Measurements from ENCODE around the gene APBA1. TPM values are rescaled to one million over a fixed set of nuclear protein-coding genes. Genes with fewer than 3 reads are reported as not detected.

Gene APBA1
- total and polyA plus RNA-seq, 3 experiments from 2014 or later: 0.09 to 0.13 TPM; not detected in 1

DNA sequence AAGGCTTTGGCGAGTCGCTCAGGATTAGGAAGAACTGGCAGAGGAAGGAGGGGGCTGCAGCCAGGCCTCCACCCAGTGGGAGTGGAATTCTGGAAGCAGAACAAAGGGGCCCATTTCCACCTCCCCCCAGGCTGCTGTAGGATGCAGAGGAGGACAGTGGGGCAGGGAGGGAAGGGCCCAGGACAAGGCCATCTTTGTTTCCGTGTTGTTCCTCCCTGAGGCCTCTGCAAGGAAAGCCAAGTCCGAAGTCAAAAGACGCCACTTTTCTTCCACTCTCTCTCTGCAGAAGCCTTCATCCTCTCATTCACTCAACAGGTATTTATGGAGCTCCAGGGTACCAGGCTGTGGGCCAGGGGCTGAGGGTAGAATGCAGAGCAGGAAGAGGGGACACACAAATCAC, 276.5 kb downstream of the APBA1 start:
- Mint-ChIP-seq H3K36me3 (no peaks in the 10 kb centered on the region), H3K4me1 (no peaks in the 10 kb centered on the region), H3K27ac (no peak overlapping the region), H3K9me3 (peaks cover 0 to 4% (median 0%) of the 10 kb centered on the region in 5 donors), H3K27me3 (peaks cover 3 to 7% of the 10 kb centered on the region in 2 donors), H3K4me3 (no peak overlapping the region)
- H3K27me3 ChIP-seq (ENCODE audit: insufficient read depth, low read length, poor library complexity, severe bottlenecking): no peaks in the 10 kb centered on the region
- H3K4me1 ChIP-seq (ENCODE audit: insufficient read depth, low read length): no peaks in the 10 kb centered on the region
- H3K9me3 ChIP-seq (ENCODE audit: low read length): no peaks in the 10 kb centered on the region
- no peaks in the 10 kb centered on the region for H3K36me3 ChIP-seq (ENCODE audit: insufficient read depth, low read length)
- ChIA-PET CTCF (no interaction called here), POLR2A (no interaction called here)
- no peak overlapping the region for H3K27ac ChIP-seq (ENCODE audit: low read depth, low read length)
- DNase-seq: no peak
- H3K4me3 ChIP-seq (ENCODE audit: low read length): no peak overlapping the region

DNA sequence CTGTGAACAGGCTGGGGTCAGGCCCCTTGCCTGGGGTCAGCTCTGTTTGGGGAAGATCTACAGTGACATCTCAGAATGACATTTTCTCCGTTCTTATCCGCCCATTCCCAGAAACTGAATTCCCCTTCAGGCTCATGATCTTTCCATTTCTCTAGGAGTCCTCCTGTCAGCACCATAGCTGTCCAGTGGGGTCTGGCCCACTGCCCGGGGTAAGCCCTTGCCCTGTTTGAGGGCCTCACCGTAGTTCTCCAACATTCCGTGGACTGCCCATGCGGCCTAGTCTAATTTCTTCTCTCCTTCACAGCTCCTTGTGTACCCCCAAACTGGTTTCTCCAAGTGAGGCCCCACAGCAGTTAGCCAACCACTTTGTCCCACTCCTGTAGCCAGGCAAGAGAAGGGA, 278.7 kb downstream of the APBA1 start:
- Mint-ChIP-seq H3K4me3 (peak overlapping the region in 1 of 7 donors; percentile 32), H3K9me3 (peaks cover 0 to 4% (median 0%) of the 10 kb centered on the region in 5 donors), H3K27me3 (peaks cover 3 to 7% of the 10 kb centered on the region in 2 donors), H3K4me1 (no peaks in the 10 kb centered on the region), H3K36me3 (no peaks in the 10 kb centered on the region), H3K27ac (no peak overlapping the region)
- H3K27ac ChIP-seq (ENCODE audit: low read depth, low read length): no peak overlapping the region
- H3K4me1 ChIP-seq (ENCODE audit: insufficient read depth, low read length): no peaks in the 10 kb centered on the region
- H3K4me3 ChIP-seq (ENCODE audit: low read length): no peak overlapping the region
- CTCF ChIA-PET: no interaction called here
- DNase-seq: no peak
- H3K36me3 ChIP-seq (ENCODE audit: insufficient read depth, low read length): no peaks in the 10 kb centered on the region
- POLR2A ChIA-PET: no interaction called here
- H3K9me3 ChIP-seq (ENCODE audit: low read length): no peaks in the 10 kb centered on the region
- no peaks in the 10 kb centered on the region for H3K27me3 ChIP-seq (ENCODE audit: insufficient read depth, low read length, poor library complexity, severe bottlenecking)

DNA sequence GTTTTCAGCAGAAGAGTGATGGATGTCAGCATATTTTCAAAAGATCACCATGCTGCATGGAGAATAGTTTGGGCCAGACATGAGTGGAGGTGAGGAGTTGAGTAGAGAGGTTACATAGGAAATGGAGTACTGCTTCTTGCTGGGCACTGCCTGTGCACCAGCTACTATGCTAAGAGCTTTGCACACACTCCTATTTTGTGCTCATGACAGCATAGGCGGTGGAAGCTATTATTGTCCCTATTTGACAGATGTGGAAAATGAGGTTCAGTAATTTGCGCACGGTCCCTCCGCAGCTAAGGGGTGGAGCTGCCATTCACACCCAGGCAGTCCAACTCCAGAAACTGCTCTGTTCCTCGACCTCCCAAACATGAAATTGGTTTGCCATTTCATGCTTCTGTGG, 279.3 kb downstream of the APBA1 start:
- Mint-ChIP-seq H3K9me3 (peaks cover 0 to 4% (median 0%) of the 10 kb centered on the region in 5 donors), H3K4me1 (no peaks in the 10 kb centered on the region), H3K27me3 (peaks cover 3 to 7% of the 10 kb centered on the region in 2 donors), H3K27ac (no peak overlapping the region), H3K4me3 (no peak overlapping the region), H3K36me3 (no peaks in the 10 kb centered on the region)
- H3K27ac ChIP-seq (ENCODE audit: low read depth, low read length): no peak overlapping the region
- H3K4me3 ChIP-seq (ENCODE audit: low read length): no peak overlapping the region
- no peak for DNase-seq
- no peaks in the 10 kb centered on the region for H3K36me3 ChIP-seq (ENCODE audit: insufficient read depth, low read length)
- no peaks in the 10 kb centered on the region for H3K9me3 ChIP-seq (ENCODE audit: low read length)
- ChIA-PET CTCF (no interaction called here), POLR2A (no interaction called here)
- no peaks in the 10 kb centered on the region for H3K27me3 ChIP-seq (ENCODE audit: insufficient read depth, low read length, poor library complexity, severe bottlenecking)
- no peaks in the 10 kb centered on the region for H3K4me1 ChIP-seq (ENCODE audit: insufficient read depth, low read length)

DNA sequence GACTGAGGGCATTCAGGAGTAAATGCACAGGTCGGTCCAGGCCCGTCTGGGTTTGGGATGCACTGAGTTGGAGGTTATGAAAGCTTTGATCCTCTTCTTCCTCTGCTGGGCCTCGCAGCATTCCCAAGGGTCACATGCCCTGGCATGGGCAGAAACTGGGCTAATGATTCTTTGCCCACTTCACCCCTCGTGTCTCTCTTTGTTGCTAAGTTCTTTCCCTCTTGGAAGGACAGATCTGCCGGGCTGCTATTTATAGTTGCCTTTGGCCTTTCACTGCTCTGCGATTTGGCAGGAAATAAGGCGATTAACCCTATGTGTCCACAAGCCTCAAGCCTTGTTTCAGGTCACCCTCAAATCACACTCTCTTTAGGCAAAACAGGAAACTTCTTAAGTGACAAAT, 280.2 kb downstream of the APBA1 start:
- CTCF ChIA-PET: no interaction called here
- no peak for DNase-seq
- Histone ChIP-seq H3K27me3 (ENCODE audit: insufficient read depth, low read length, poor library complexity, severe bottlenecking) (no peaks in the 10 kb centered on the region), H3K4me1 (ENCODE audit: insufficient read depth, low read length) (no peaks in the 10 kb centered on the region), H3K4me3 (ENCODE audit: low read length) (no peak overlapping the region), H3K9me3 (ENCODE audit: low read length) (no peaks in the 10 kb centered on the region), H3K36me3 (ENCODE audit: insufficient read depth, low read length) (no peaks in the 10 kb centered on the region), H3K27ac (ENCODE audit: low read depth, low read length) (no peak overlapping the region)
- Mint-ChIP-seq H3K36me3 (no peaks in the 10 kb centered on the region), H3K9me3 (peaks cover 0 to 2% (median 0%) of the 10 kb centered on the region in 5 donors), H3K4me1 (no peaks in the 10 kb centered on the region), H3K4me3 (no peak overlapping the region), H3K27me3 (peaks cover 3 to 7% of the 10 kb centered on the region in 2 donors), H3K27ac (no peak overlapping the region)
- POLR2A ChIA-PET: no interaction called here

DNA sequence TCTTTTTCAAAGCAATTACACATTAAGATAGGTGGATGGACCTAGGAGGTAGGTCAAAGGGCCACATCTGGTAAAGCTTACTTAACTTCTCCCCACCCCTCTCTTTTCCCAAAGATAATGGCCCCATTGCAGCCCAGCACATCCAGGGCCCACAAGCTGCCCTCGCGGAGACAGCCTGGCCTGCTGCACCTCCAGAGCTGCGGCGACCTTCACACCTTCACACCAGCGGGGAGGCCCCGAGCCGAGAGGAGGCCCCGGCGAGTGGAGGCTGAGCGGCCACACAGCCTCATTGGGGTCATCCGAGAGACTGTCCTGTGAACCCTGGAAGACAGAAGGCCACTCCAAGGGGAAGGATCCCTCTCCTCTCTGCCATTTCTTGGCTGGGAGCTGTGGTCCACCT, 280.7 kb downstream of the APBA1 start:
- Mint-ChIP-seq H3K27me3 (peaks cover 3 to 7% of the 10 kb centered on the region in 2 donors), H3K4me1 (no peaks in the 10 kb centered on the region), H3K36me3 (no peaks in the 10 kb centered on the region), H3K4me3 (no peak overlapping the region), H3K9me3 (peaks cover 0 to 2% (median 0%) of the 10 kb centered on the region in 5 donors), H3K27ac (no peak overlapping the region)
- Histone ChIP-seq H3K4me3 (ENCODE audit: low read length) (no peak overlapping the region), H3K36me3 (ENCODE audit: insufficient read depth, low read length) (no peaks in the 10 kb centered on the region), H3K4me1 (ENCODE audit: insufficient read depth, low read length) (no peaks in the 10 kb centered on the region), H3K27me3 (ENCODE audit: insufficient read depth, low read length, poor library complexity, severe bottlenecking) (no peaks in the 10 kb centered on the region), H3K27ac (ENCODE audit: low read depth, low read length) (no peak overlapping the region), H3K9me3 (ENCODE audit: low read length) (no peaks in the 10 kb centered on the region)
- POLR2A ChIA-PET: no interaction called here
- DNase-seq: no peak
- CTCF ChIA-PET: no interaction called here

DNA sequence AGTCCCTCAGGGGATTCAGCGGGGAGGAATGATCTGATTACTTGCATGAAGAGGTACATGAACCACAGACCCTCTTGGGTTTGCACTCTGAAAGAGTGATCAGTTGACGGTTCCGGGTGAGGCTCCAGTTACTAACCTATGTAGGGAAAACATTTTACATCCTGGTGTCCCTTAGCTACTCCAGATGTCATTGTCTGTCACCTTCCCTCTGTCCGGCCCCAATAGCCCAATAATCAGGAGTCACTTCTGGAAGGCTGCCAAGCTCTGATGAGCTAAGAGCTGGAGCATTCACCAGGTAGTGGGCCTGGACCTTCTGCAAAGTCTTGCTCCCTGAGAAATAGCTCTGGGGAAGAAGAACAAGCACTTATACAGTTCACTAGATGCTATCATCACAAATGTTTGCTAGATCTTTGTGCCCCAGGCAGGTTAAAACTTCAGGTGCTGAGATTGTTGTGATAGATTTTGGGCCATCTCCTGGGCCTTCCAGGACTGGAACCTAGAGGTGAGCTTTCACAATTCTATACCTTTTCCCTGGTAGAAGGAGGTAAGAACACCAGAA, 282.7 kb downstream of the APBA1 start:
- H3K36me3 ChIP-seq (ENCODE audit: insufficient read depth, low read length): no peaks in the 10 kb centered on the region
- no peak overlapping the region for H3K4me3 Mint-ChIP-seq
- H3K27ac ChIP-seq (ENCODE audit: low read depth, low read length): no peak overlapping the region
- DNase-seq: no peak
- peaks cover 3 to 7% of the 10 kb centered on the region in 2 donors for H3K27me3 Mint-ChIP-seq
- H3K9me3 Mint-ChIP-seq: peaks cover 0 to 2% (median 0%) of the 10 kb centered on the region in 5 donors
- no peaks in the 10 kb centered on the region for H3K36me3 Mint-ChIP-seq
- CTCF ChIA-PET: no interaction called here
- no peaks in the 10 kb centered on the region for H3K4me1 Mint-ChIP-seq
- POLR2A ChIA-PET: no interaction called here
- H3K27me3 ChIP-seq (ENCODE audit: insufficient read depth, low read length, poor library complexity, severe bottlenecking): no peaks in the 10 kb centered on the region
- no peak overlapping the region for H3K4me3 ChIP-seq (ENCODE audit: low read length)
- no peak overlapping the region for H3K27ac Mint-ChIP-seq
- H3K4me1 ChIP-seq (ENCODE audit: insufficient read depth, low read length): no peaks in the 10 kb centered on the region
- no peaks in the 10 kb centered on the region for H3K9me3 ChIP-seq (ENCODE audit: low read length)

DNA sequence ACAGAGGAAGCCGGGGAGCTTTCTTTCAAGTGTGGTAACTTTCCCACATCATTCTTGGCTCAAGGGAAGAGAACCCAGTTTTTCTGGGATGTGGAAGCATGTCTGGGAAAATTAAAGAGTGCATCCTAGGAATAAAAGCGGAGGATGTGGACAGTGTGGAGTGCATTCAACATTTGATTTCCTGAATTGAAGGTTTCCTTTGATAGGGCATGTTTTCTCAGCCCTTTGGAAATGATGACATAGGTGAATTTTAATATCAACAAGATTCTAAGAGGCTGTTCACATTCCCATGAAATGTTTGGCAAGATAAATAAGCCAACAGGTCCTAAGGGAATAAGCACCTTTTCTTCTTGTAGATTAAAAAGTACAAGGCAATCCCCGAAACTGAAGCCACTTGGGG, 283.6 kb downstream of the APBA1 start:
- CTCF ChIA-PET: no interaction called here
- H3K36me3 ChIP-seq (ENCODE audit: insufficient read depth, low read length): no peaks in the 10 kb centered on the region
- no peak overlapping the region for H3K27ac ChIP-seq (ENCODE audit: low read depth, low read length)
- Mint-ChIP-seq H3K27me3 (peaks cover 7 to 11% of the 10 kb centered on the region in 2 donors), H3K9me3 (peaks cover 0 to 2% (median 0%) of the 10 kb centered on the region in 5 donors), H3K36me3 (no peaks in the 10 kb centered on the region), H3K27ac (no peak overlapping the region), H3K4me3 (no peak overlapping the region), H3K4me1 (no peaks in the 10 kb centered on the region)
- DNase-seq: no peak
- POLR2A ChIA-PET: no interaction called here
- no peaks in the 10 kb centered on the region for H3K4me1 ChIP-seq (ENCODE audit: insufficient read depth, low read length)
- H3K9me3 ChIP-seq (ENCODE audit: low read length): no peaks in the 10 kb centered on the region
- H3K27me3 ChIP-seq (ENCODE audit: insufficient read depth, low read length, poor library complexity, severe bottlenecking): no peaks in the 10 kb centered on the region
- H3K4me3 ChIP-seq (ENCODE audit: low read length): no peak overlapping the region

DNA sequence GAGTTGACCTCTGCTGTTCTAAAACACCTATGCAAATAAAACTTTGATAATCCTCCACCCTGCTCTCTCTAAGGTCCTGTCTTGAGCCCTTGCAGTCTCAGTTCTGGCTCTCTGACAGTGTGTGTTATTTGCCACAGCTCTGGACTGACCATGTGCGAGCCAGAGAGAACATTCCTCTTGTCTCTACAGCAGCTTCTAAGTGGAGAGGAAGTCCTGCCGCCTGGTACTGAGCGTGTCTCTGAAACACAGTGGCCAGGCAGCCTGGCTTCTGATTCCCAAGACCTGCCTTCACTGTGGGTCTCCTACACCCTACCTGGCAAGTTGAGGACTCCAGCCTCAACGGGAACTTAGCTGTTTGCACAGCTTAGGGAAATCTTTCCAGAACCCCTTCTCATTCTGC, 285.5 kb downstream of the APBA1 start:
- ChIA-PET CTCF (no interaction called here), POLR2A (no interaction called here)
- no peaks in the 10 kb centered on the region for H3K4me1 Mint-ChIP-seq
- H3K27ac ChIP-seq (ENCODE audit: low read depth, low read length): no peak overlapping the region
- H3K36me3 ChIP-seq (ENCODE audit: insufficient read depth, low read length): no peaks in the 10 kb centered on the region
- no peak overlapping the region for H3K4me3 Mint-ChIP-seq
- H3K4me3 ChIP-seq (ENCODE audit: low read length): no peak overlapping the region
- no peaks in the 10 kb centered on the region for H3K4me1 ChIP-seq (ENCODE audit: insufficient read depth, low read length)
- H3K9me3 Mint-ChIP-seq: no peaks in the 10 kb centered on the region
- H3K27me3 Mint-ChIP-seq: peaks cover 3 to 15% of the 10 kb centered on the region in 2 donors
- no peak overlapping the region for H3K27ac Mint-ChIP-seq
- no peaks in the 10 kb centered on the region for H3K9me3 ChIP-seq (ENCODE audit: low read length)
- no peak for DNase-seq
- no peaks in the 10 kb centered on the region for H3K27me3 ChIP-seq (ENCODE audit: insufficient read depth, low read length, poor library complexity, severe bottlenecking)
- no peaks in the 10 kb centered on the region for H3K36me3 Mint-ChIP-seq

DNA sequence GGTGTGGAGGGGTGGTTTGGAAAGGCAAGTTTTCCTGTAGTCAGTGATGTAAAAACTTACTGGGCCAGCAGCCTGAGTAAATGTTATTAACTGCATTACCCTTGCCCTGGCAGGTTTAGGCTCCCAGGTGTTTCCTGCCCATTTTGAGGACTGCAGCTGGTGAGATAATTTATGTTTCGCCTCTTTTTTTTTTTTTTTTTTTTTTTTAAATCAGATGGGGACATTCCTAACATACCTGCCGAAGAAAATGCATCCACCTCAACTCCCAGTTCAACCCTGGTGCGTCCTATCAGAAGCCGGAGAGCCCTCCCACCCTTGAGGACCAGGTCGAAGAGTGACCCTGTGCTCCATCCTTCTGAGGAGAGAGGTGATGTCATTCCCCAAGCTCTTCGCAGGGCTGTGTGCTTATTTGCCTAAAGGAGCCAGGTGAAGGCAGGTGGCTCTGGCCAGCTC, 286.6 kb downstream of the APBA1 start:
- Histone ChIP-seq H3K4me3 (ENCODE audit: low read length) (no peak overlapping the region), H3K36me3 (ENCODE audit: insufficient read depth, low read length) (no peaks in the 10 kb centered on the region), H3K4me1 (ENCODE audit: insufficient read depth, low read length) (no peaks in the 10 kb centered on the region), H3K27ac (ENCODE audit: low read depth, low read length) (no peak overlapping the region), H3K27me3 (ENCODE audit: insufficient read depth, low read length, poor library complexity, severe bottlenecking) (no peaks in the 10 kb centered on the region), H3K9me3 (ENCODE audit: low read length) (no peaks in the 10 kb centered on the region)
- Mint-ChIP-seq H3K27ac (no peak overlapping the region), H3K9me3 (no peaks in the 10 kb centered on the region), H3K36me3 (no peaks in the 10 kb centered on the region), H3K4me3 (no peak overlapping the region), H3K4me1 (no peaks in the 10 kb centered on the region), H3K27me3 (peaks cover 3 to 15% of the 10 kb centered on the region in 2 donors)
- ChIA-PET CTCF (no interaction called here), POLR2A (no interaction called here)
- DNase-seq: no peak

Measured in CD8-positive, alpha-beta memory T cell (primary cell).